ENCODE measurements around the gene FAM13C. TPM values are rescaled to one million over a fixed set of nuclear protein-coding genes. Genes with fewer than 3 reads are reported as not detected.

Gene FAM13C
- total and polyA plus RNA-seq, 11 donors, result 1.00 to 12.4 (median 8.3) TPM

- Histone ChIP-seq H3K27me3 (no peaks in the 10 kb centered on the region), H3K27ac (no peak overlapping the region), H3K36me3 (no peaks in the 10 kb centered on the region), H3K9me3 (peaks cover 0 to 13% (median 0%) of the 10 kb centered on the region in 12 donors), H3K4me1 (no peaks in the 10 kb centered on the region), H3K4me3 (no peak overlapping the region)
- ATAC-seq (no peak), DNase-seq (no peak)
- WGBS, 4 donors, result 83 to 89% (median 87%) methylated on average over 3 of the region's 3 CpGs
- intact Hi-C loops (cut with DNase I), result no loop called here
- TF ChIP-seq CTCF (IDR thresholded peaks at IDR 0.05) (no peak), POLR2A (IDR thresholded peaks at IDR 0.05) (no peak)
Measured at GRCh38 chr10:59397961-59398360, 35.6 kb upstream of the FAM13C start.

- H3K4me3 ChIP-seq, result no peak overlapping the region
- H3K4me1 ChIP-seq, result peaks cover 0 to 5% (median 0%) of the 10 kb centered on the region in 12 donors
- intact Hi-C loops (cut with DNase I), result no loop called here
- no peaks in the 10 kb centered on the region for H3K27me3 ChIP-seq
- no peak for DNase-seq
- no peak overlapping the region for H3K27ac ChIP-seq
- H3K36me3 ChIP-seq, result no peaks in the 10 kb centered on the region
- ATAC-seq, result no peak
- H3K9me3 ChIP-seq, result peaks cover 0 to 11% (median 0%) of the 10 kb centered on the region in 12 donors
- TF ChIP-seq POLR2A (IDR thresholded peaks at IDR 0.05) (no peak), CTCF (IDR thresholded peaks at IDR 0.05) (no peak)
Measured at GRCh38 chr10:59395984-59396383, 33.6 kb upstream of the FAM13C start.

- Histone ChIP-seq H3K4me1 (peaks cover 0 to 11% (median 0%) of the 10 kb centered on the region in 12 donors), H3K27ac (no peak overlapping the region), H3K36me3 (no peaks in the 10 kb centered on the region), H3K27me3 (no peaks in the 10 kb centered on the region), H3K9me3 (peaks cover 0 to 8% (median 0%) of the 10 kb centered on the region in 12 donors), H3K4me3 (no peak overlapping the region)
- ATAC-seq (no peak), DNase-seq (no peak)
- 72 to 93% (median 79%) methylated on average over 1 of the region's 1 CpG for WGBS, 4 donors
- intact Hi-C loops (cut with DNase I), result no loop called here
- TF ChIP-seq POLR2A (IDR thresholded peaks at IDR 0.05) (no peak), CTCF (IDR thresholded peaks at IDR 0.05) (no peak)
Measured at GRCh38 chr10:59393349-59393748, 31.0 kb upstream of the FAM13C start.

GRCh38 chr10:59391060-59391459 is 28.7 kb upstream of the FAM13C start:
- ATAC-seq, result no peak
- Histone ChIP-seq H3K9me3 (no peaks in the 10 kb centered on the region), H3K27me3 (no peaks in the 10 kb centered on the region), H3K36me3 (no peaks in the 10 kb centered on the region), H3K4me3 (no peak overlapping the region), H3K27ac (peak overlapping the region in 1 of 12 donors; percentile 15), H3K4me1 (peaks cover 0 to 19% (median 2%) of the 10 kb centered on the region in 12 donors)
- 51 to 62% (median 53%) methylated on average over 2 of the region's 2 CpGs for WGBS, 4 donors
- TF ChIP-seq POLR2A (IDR thresholded peaks at IDR 0.05) (no peak), CTCF (IDR thresholded peaks at IDR 0.05) (no peak)
- intact Hi-C loops (cut with DNase I), result no loop called here
- DNase-seq, result no peak
